DOHH2 (cell line): ENCODE data around the gene ZP4.

ENCODE experiments used
- H3F3A ChIP-seq: fragments of 200-600 bp; sonication (generic), shearing (Covaris generic); 2 replicates; pipeline ENCODE4 v1.6.0; 2016; ENCODE audit warnings: antibody characterized with exemption, mild to moderate bottlenecking; ENCODE audit not compliant: control insufficient read depth, insufficient read depth
- H3K27ac ChIP-seq: fragments of 200-600 bp; sonication (generic); 2 replicates; pipeline ENCODE4 v1.5.1; 2014; ENCODE audit warnings: low read depth, mild to moderate bottlenecking, low read length, moderate library complexity
- H3K27me3 ChIP-seq: fragments of 200-600 bp; sonication (generic); 2 replicates; pipeline ENCODE4 v1.6.1; 2014; ENCODE audit warnings: mild to moderate bottlenecking, low read length, mixed read lengths; ENCODE audit not compliant: control insufficient read depth
- H3K36me3 ChIP-seq: fragments of 200-600 bp; sonication (generic); 2 replicates; pipeline ENCODE4 v1.6.1; 2014; ENCODE audit warnings: mild to moderate bottlenecking, low read length, moderate library complexity, mixed read lengths; ENCODE audit not compliant: control insufficient read depth
- H3K4me1 ChIP-seq: fragments of 200-600 bp; sonication (generic); 2 replicates; pipeline ENCODE4 v1.6.1; 2014; ENCODE audit warnings: mild to moderate bottlenecking, low read length, mixed read lengths; ENCODE audit not compliant: control insufficient read depth
- H3K4me2 ChIP-seq: fragments of 200-600 bp; sonication (generic); 2 replicates; pipeline ENCODE4 v1.6.0; 2014; ENCODE audit warnings: mild to moderate bottlenecking, low read length, moderate library complexity
- H3K4me3 ChIP-seq: fragments of 200-600 bp; sonication (generic); 2 replicates; pipeline ENCODE4 v1.5.1; 2014; ENCODE audit warnings: mild to moderate bottlenecking, low read length, mixed read lengths
- H3K79me2 ChIP-seq: fragments of 200-600 bp; sonication (generic); 2 replicates; pipeline ENCODE4 v1.6.1; 2014; ENCODE audit warnings: mild to moderate bottlenecking, low read length, mixed read lengths; ENCODE audit not compliant: control insufficient read depth
- H3K9me2 ChIP-seq: fragments of 200-600 bp; sonication (generic); replicated peaks from 2 replicates; pipeline ENCODE4 v1.6.1; 2014; ENCODE audit warnings: mild to moderate bottlenecking, low read length, mixed read lengths; ENCODE audit not compliant: control insufficient read depth
- H3K9me3 ChIP-seq: fragments of 200-600 bp; sonication (generic); 2 replicates; pipeline ENCODE4 v1.6.1; 2014; ENCODE audit warnings: antibody characterized with exemption, low read length, mixed read lengths; ENCODE audit not compliant: control insufficient read depth, insufficient read depth
- H4K20me1 ChIP-seq: fragments of 200-600 bp; sonication (generic); 2 replicates; pipeline ENCODE4 v1.6.0; 2014; ENCODE audit warnings: low read depth, mild to moderate bottlenecking, antibody characterized with exemption, low read length, moderate library complexity; ENCODE audit not compliant: control insufficient read depth, insufficient read depth
- EZH2phosphoT487 ChIP-seq: fragments of 200-600 bp; sonication (generic); IDR thresholded peaks from 2 replicates; pipeline ENCODE4 v1.6.1; 2017; ENCODE audit warnings: borderline replicate concordance, mild to moderate bottlenecking, antibody characterized with exemption, low read length, moderate library complexity, mixed read lengths
- TF ChIP-seq, protein P1 (sequence below): fragments of 200-600 bp; sonication (generic); IDR thresholded peaks from one replicate; pipeline ENCODE4 v1.5.1; 2014; ENCODE audit warnings: antibody characterized with exemption, mild to moderate bottlenecking, low read depth, low read length; ENCODE audit not compliant: poor library complexity, severe bottlenecking

Gene ZP4

DNA sequence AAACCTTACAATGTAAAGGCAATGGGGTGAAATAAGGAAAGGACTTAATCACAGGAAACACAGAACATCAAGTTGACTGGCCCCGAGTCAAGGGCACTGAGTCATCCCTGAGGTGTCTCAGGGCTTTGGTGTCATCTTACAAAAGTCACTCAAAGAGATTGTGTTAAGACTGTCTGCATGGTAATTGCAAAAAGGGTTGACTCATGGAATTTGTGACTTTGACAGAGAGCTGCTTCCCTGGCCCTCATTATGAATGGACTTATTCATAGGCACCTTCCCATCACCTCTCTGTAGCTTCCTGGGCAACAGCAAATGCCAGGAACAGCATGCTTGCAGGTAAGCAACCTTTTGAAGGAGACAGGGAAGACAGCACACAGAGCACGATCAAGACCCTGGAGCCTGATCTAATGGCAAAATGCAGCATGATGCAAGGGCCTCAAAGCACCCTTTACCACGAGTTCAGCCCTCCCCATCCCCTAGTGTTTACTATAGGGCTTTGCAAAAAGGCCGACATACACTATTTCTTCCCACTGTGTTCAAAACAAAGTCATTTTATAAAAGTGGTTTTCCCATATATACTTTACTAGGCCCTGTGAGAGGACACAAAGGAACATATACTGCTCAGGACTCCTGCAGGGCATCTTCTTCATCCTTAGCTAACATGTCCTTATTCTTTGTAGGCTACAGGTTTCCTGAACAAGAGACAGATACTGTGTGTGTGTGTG, 17.1 kb downstream of the ZP4 start:
- no peaks in the 10 kb centered on the region for H3K27me3 ChIP-seq
- H3K4me3 ChIP-seq: no peak overlapping the region
- H3K79me2 ChIP-seq: no peaks in the 10 kb centered on the region
- H3K4me2 ChIP-seq: no peak overlapping the region
- H4K20me1 ChIP-seq: no peaks in the 10 kb centered on the region
- H3K4me1 ChIP-seq: no peaks in the 10 kb centered on the region
- no peaks in the 10 kb centered on the region for H3K36me3 ChIP-seq
- TF ChIP-seq, protein P1, sequence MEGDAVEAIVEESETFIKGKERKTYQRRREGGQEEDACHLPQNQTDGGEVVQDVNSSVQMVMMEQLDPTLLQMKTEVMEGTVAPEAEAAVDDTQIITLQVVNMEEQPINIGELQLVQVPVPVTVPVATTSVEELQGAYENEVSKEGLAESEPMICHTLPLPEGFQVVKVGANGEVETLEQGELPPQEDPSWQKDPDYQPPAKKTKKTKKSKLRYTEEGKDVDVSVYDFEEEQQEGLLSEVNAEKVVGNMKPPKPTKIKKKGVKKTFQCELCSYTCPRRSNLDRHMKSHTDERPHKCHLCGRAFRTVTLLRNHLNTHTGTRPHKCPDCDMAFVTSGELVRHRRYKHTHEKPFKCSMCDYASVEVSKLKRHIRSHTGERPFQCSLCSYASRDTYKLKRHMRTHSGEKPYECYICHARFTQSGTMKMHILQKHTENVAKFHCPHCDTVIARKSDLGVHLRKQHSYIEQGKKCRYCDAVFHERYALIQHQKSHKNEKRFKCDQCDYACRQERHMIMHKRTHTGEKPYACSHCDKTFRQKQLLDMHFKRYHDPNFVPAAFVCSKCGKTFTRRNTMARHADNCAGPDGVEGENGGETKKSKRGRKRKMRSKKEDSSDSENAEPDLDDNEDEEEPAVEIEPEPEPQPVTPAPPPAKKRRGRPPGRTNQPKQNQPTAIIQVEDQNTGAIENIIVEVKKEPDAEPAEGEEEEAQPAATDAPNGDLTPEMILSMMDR: no peak
- TF ChIP-seq EZH2phosphoT487: no peak
- no peaks in the 10 kb centered on the region for H3K9me2 ChIP-seq
- H3K27ac ChIP-seq: no peak overlapping the region
- H3F3A ChIP-seq: no peaks in the 10 kb centered on the region
- no peaks in the 10 kb centered on the region for H3K9me3 ChIP-seq

DNA sequence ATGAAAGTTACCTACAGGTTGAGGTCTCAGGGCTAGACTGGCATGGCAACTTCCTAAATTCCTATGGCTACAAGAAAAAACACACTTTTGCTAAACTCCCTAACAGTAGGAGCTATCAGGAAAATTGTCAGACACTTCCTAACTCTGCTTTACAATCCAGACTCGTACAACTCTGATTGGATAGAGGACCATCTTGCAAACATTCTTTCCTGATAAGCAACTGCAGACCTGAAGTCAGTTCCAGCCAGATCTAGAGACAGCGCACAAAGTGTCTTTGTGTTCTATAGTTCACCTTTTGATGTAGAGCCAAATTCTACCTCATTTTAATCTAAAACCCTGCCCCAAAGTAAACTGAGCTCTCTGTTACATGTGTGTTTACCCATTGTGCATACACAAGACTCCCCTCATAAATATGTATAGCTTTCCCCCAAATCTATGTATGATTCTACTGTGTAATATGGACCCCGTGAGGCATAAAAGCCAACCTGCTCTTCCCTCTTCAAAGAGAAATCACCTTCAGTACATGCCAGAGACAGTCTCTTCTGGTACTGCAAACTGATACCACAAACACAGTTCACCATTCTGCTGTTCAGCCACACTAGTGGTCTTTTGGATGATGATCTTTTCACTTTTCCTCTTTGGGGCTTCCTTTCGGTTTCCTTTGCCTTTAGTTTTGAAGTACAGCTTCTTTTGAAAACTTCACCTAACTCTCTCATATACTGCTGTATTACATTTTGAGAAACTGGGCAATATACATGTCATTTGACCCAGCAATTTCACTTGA, 21.7 kb downstream of the ZP4 start:
- H3K9me2 ChIP-seq: no peaks in the 10 kb centered on the region
- no peaks in the 10 kb centered on the region for H3K27me3 ChIP-seq
- no peaks in the 10 kb centered on the region for H3K79me2 ChIP-seq
- no peaks in the 10 kb centered on the region for H3K9me3 ChIP-seq
- H3K4me1 ChIP-seq: no peaks in the 10 kb centered on the region
- H3K4me2 ChIP-seq: no peak overlapping the region
- H3F3A ChIP-seq: no peaks in the 10 kb centered on the region
- no peaks in the 10 kb centered on the region for H4K20me1 ChIP-seq
- no peaks in the 10 kb centered on the region for H3K36me3 ChIP-seq
- TF ChIP-seq EZH2phosphoT487: no peak
- TF ChIP-seq, protein P1: no peak
- no peak overlapping the region for H3K27ac ChIP-seq
- no peak overlapping the region for H3K4me3 ChIP-seq

DNA sequence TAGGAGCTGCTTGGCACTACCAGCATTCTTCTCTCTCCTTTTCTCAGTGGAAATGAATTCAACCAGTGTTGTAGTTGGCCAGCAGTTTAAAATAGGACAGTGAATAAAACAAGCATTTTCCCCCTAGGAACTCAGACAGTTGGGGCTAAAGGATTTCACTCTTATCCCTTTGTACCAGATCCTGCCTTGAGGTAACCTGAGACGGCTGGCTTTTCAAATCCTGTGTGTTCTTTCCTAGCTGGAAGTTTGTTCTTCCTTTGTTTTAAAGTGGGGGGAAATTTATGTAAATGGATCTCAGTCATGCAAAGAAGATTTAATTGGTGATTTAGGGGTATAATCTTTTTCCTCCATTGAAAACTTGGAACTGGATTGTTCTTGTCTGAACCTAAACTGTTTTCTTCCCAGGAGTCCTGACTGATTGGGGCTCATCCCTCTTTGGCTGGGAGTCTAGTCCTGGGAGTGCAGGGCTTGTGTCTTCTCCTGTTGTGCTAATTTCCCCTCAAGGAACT, 23.3 kb downstream of the ZP4 start:
- no peak for TF ChIP-seq EZH2phosphoT487
- TF ChIP-seq, protein P1: no peak
- no peak overlapping the region for H3K4me3 ChIP-seq
- H3K36me3 ChIP-seq: no peaks in the 10 kb centered on the region
- H3K27me3 ChIP-seq: no peaks in the 10 kb centered on the region
- H3K4me1 ChIP-seq: no peaks in the 10 kb centered on the region
- no peak overlapping the region for H3K4me2 ChIP-seq
- H4K20me1 ChIP-seq: no peaks in the 10 kb centered on the region
- no peaks in the 10 kb centered on the region for H3K79me2 ChIP-seq
- no peaks in the 10 kb centered on the region for H3K9me3 ChIP-seq
- H3F3A ChIP-seq: no peaks in the 10 kb centered on the region
- H3K9me2 ChIP-seq: no peaks in the 10 kb centered on the region
- no peak overlapping the region for H3K27ac ChIP-seq
